Muscle layer of duodenum (tissue), 2 donors: ENCODE results near the gene SULT2B1.

Experiments used
- H3K27ac ChIP-seq: one replicate; pipeline ENCODE4 v1.7.0; 2013; ENCODE audit warnings: mild to moderate bottlenecking, low read length
- H3K27me3 ChIP-seq: one replicate; pipeline ENCODE4 v1.7.0; 2013; ENCODE audit warnings: low read depth, mild to moderate bottlenecking, control low read depth, low read length
- H3K36me3 ChIP-seq, 2 donors: one replicate each; pipeline ENCODE4 v1.7.0; 2013; ENCODE audit warnings: low read length in 2 of 2, control low read depth in 1 of 2, mild to moderate bottlenecking in 1 of 2; ENCODE audit not compliant: insufficient read depth in 2 of 2, control insufficient read depth in 1 of 2
- H3K4me1 ChIP-seq, 2 donors: one replicate each; pipeline ENCODE4 v1.7.0; 2013; ENCODE audit warnings: low read length in 2 of 2, mild to moderate bottlenecking in 2 of 2, control low read depth in 1 of 2, moderate library complexity in 1 of 2; ENCODE audit not compliant: insufficient read depth in 2 of 2, control insufficient read depth in 1 of 2
- H3K4me3 ChIP-seq, 2 donors: one replicate each; pipeline ENCODE4 v1.7.0; 2013; ENCODE audit warnings: low read length in 2 of 2, low read depth in 1 of 2, mild to moderate bottlenecking in 1 of 2
- H3K9me3 ChIP-seq, 2 donors: one replicate each; pipeline ENCODE4 v1.7.0; 2013; ENCODE audit warnings: low read length in 2 of 2, control low read depth in 1 of 2, mild to moderate bottlenecking in 1 of 2; ENCODE audit not compliant: control insufficient read depth in 1 of 2
- donor health status: healthy.

SULT2B1 gene

GRCh38 chr19:48551437-48552302 lies at the start of gene SULT2B1:
TSS of gene SULT2B1 (plus strand) at chr19:48552172. CDS start at chr19:48552253, 81 bp downstream.
- Histone ChIP-seq H3K4me1 (no peaks in the 10 kb centered on the region), H3K36me3 (no peaks in the 10 kb centered on the region), H3K4me3 (no peak within 1 kb of the TSS), H3K9me3 (no peaks in the 10 kb centered on the region), H3K27ac (no peak within 1 kb of the TSS), H3K27me3 (no peaks in the 10 kb centered on the region)

- Histone ChIP-seq H3K9me3 (no peaks in the 10 kb centered on the region), H3K27ac (no peak overlapping the region), H3K4me1 (peaks cover 0 to 32% of the 10 kb centered on the region in 2 donors), H3K4me3 (no peak overlapping the region), H3K27me3 (peaks cover 7% of the 10 kb centered on the region), H3K36me3 (no peaks in the 10 kb centered on the region)
Measured at GRCh38 chr19:48502350-48503018, 49.5 kb upstream of the SULT2B1 start.

GRCh38 chr19:48506138-48506733 lies 45.7 kb upstream of the SULT2B1 start:
- Histone ChIP-seq H3K4me3 (no peak overlapping the region), H3K4me1 (peaks cover 0 to 15% of the 10 kb centered on the region in 2 donors), H3K9me3 (no peaks in the 10 kb centered on the region), H3K27me3 (peaks cover 4% of the 10 kb centered on the region), H3K27ac (no peak overlapping the region), H3K36me3 (no peaks in the 10 kb centered on the region)

GRCh38 chr19:48507911-48508439 lies 44.0 kb upstream of the SULT2B1 start:
- Histone ChIP-seq H3K9me3 (no peaks in the 10 kb centered on the region), H3K4me3 (no peak overlapping the region), H3K36me3 (no peaks in the 10 kb centered on the region), H3K27ac (no peak overlapping the region), H3K27me3 (peaks cover 16% of the 10 kb centered on the region), H3K4me1 (peaks cover 0 to 3% of the 10 kb centered on the region in 2 donors)

- Histone ChIP-seq H3K9me3 (no peaks in the 10 kb centered on the region), H3K36me3 (no peaks in the 10 kb centered on the region), H3K27me3 (peaks cover 20% of the 10 kb centered on the region), H3K4me3 (no peak overlapping the region), H3K4me1 (peaks cover 0 to 10% of the 10 kb centered on the region in 2 donors), H3K27ac (no peak overlapping the region)
Measured at GRCh38 chr19:48508729-48509411, 43.1 kb upstream of the SULT2B1 start.

GRCh38 chr19:48509467-48510194 lies 42.3 kb upstream of the SULT2B1 start:
- H3K27me3 ChIP-seq, result peaks cover 20% of the 10 kb centered on the region
- H3K4me1 ChIP-seq, result peaks cover 0 to 10% of the 10 kb centered on the region in 2 donors
- H3K4me3 ChIP-seq, result no peak overlapping the region
- no peaks in the 10 kb centered on the region for H3K36me3 ChIP-seq
- H3K27ac ChIP-seq, result no peak overlapping the region
- no peaks in the 10 kb centered on the region for H3K9me3 ChIP-seq

GRCh38 chr19:48510421-48511268 lies 41.3 kb upstream of the SULT2B1 start:
- Histone ChIP-seq H3K27ac (no peak overlapping the region), H3K27me3 (peaks cover 20% of the 10 kb centered on the region)

GRCh38 chr19:48511321-48511731 lies 40.6 kb upstream of the SULT2B1 start:
- Histone ChIP-seq H3K4me1 (peaks cover 0 to 10% of the 10 kb centered on the region in 2 donors), H3K4me3 (no peak overlapping the region), H3K36me3 (no peaks in the 10 kb centered on the region), H3K27me3 (peaks cover 20% of the 10 kb centered on the region), H3K9me3 (no peaks in the 10 kb centered on the region), H3K27ac (no peak overlapping the region)

More at GRCh38 chr19:48510421-48511268, 41.3 kb upstream of the SULT2B1 start:
- H3K4me1 ChIP-seq, result peaks cover 0 to 10% of the 10 kb centered on the region in 2 donors
- no peaks in the 10 kb centered on the region for H3K9me3 ChIP-seq
- H3K4me3 ChIP-seq, result no peak overlapping the region
- H3K36me3 ChIP-seq, result no peaks in the 10 kb centered on the region

GRCh38 chr19:48511800-48512503 lies 40.0 kb upstream of the SULT2B1 start, which contains the start of gene LMTK3:
TSS of gene LMTK3 (minus strand) at chr19:48511835. CDS start at chr19:48511576, 259 bp downstream.
- no peak within 1 kb of the TSS for H3K27ac ChIP-seq
- H3K4me1 ChIP-seq, result peaks cover 0 to 10% of the 10 kb centered on the region in 2 donors
- no peaks in the 10 kb centered on the region for H3K9me3 ChIP-seq
- peaks cover 20% of the 10 kb centered on the region for H3K27me3 ChIP-seq
- no peak within 1 kb of the TSS for H3K4me3 ChIP-seq
- H3K36me3 ChIP-seq, result no peaks in the 10 kb centered on the region
